T-helper 2 cell treated with Interferon-gamma antibody and Interleukin-4, amounts not matched to agents 5 μg/mL and 100 μg/mL, for 36 hours (primary cell): ENCODE data around the gene NPAS2.

Experiments
- DNase-seq: peaks from one replicate; pipeline ENCODE4 v3.0.0; 2021; ENCODE audit warnings: low spot score
- H3K27ac Mint-ChIP-seq: one replicate; pipeline ENCODE4 v1.8.0; 2021; ENCODE audit warnings: mild to moderate bottlenecking, mixed read lengths
- H3K27me3 Mint-ChIP-seq: one replicate; pipeline ENCODE4 v1.8.0; 2021; ENCODE audit warnings: low read depth, mixed read lengths
- H3K36me3 Mint-ChIP-seq: one replicate; pipeline ENCODE4 v1.8.0; 2021; ENCODE audit warnings: low read depth, mixed read lengths
- H3K4me1 Mint-ChIP-seq: one replicate; pipeline ENCODE4 v1.8.0; 2021; ENCODE audit warnings: low read depth, mixed read lengths
- H3K4me3 Mint-ChIP-seq: one replicate; pipeline ENCODE4 v1.8.0; 2022; ENCODE audit warnings: mild to moderate bottlenecking, moderate library complexity, mixed read lengths
- H3K9me3 Mint-ChIP-seq: one replicate; pipeline ENCODE4 v1.8.0; 2021; ENCODE audit warnings: mixed read lengths

Gene NPAS2

GRCh38 chr2:100975521-100975785 lies 155.5 kb downstream of the NPAS2 start:
- H3K4me3 Mint-ChIP-seq: no peak overlapping the region
- no peak for DNase-seq
- H3K27me3 Mint-ChIP-seq: no peaks in the 10 kb centered on the region
- H3K27ac Mint-ChIP-seq: no peak overlapping the region
- no peaks in the 10 kb centered on the region for H3K36me3 Mint-ChIP-seq
- no peaks in the 10 kb centered on the region for H3K4me1 Mint-ChIP-seq
- H3K9me3 Mint-ChIP-seq: no peaks in the 10 kb centered on the region

- Mint-ChIP-seq H3K27me3 (no peaks in the 10 kb centered on the region), H3K36me3 (no peaks in the 10 kb centered on the region), H3K27ac (no peak overlapping the region), H3K4me1 (no peaks in the 10 kb centered on the region), H3K9me3 (no peaks in the 10 kb centered on the region), H3K4me3 (no peak overlapping the region)
- no peak for DNase-seq
These were observed 156.1 kb downstream of the NPAS2 start for GRCh38 chr2:100976061-100976460.

- Mint-ChIP-seq H3K27ac (no peak overlapping the region), H3K4me3 (no peak overlapping the region), H3K27me3 (no peaks in the 10 kb centered on the region), H3K36me3 (no peaks in the 10 kb centered on the region), H3K4me1 (no peaks in the 10 kb centered on the region), H3K9me3 (no peaks in the 10 kb centered on the region)
- DNase-seq: no peak
These were observed 156.9 kb downstream of the NPAS2 start for GRCh38 chr2:100976645-100977391.

GRCh38 chr2:100977511-100977910 lies 157.6 kb downstream of the NPAS2 start:
- H3K9me3 Mint-ChIP-seq: no peaks in the 10 kb centered on the region
- no peaks in the 10 kb centered on the region for H3K27me3 Mint-ChIP-seq
- no peaks in the 10 kb centered on the region for H3K36me3 Mint-ChIP-seq
- H3K4me1 Mint-ChIP-seq: no peaks in the 10 kb centered on the region
- no peak for DNase-seq
- no peak overlapping the region for H3K4me3 Mint-ChIP-seq
- no peak overlapping the region for H3K27ac Mint-ChIP-seq

GRCh38 chr2:100978582-100979191 lies 158.7 kb downstream of the NPAS2 start:
- Mint-ChIP-seq H3K27me3 (no peaks in the 10 kb centered on the region), H3K9me3 (no peaks in the 10 kb centered on the region), H3K4me3 (no peak overlapping the region), H3K27ac (no peak overlapping the region), H3K4me1 (no peaks in the 10 kb centered on the region), H3K36me3 (no peaks in the 10 kb centered on the region)
- no peak for DNase-seq

GRCh38 chr2:100980046-100980445 lies 160.1 kb downstream of the NPAS2 start:
- DNase-seq: no peak
- Mint-ChIP-seq H3K27ac (no peak overlapping the region), H3K27me3 (peaks cover 2% of the 10 kb centered on the region), H3K9me3 (no peaks in the 10 kb centered on the region), H3K4me3 (no peak overlapping the region), H3K36me3 (no peaks in the 10 kb centered on the region), H3K4me1 (peaks cover 1% of the 10 kb centered on the region)

- no peaks in the 10 kb centered on the region for H3K9me3 Mint-ChIP-seq
These were observed 161.1 kb downstream of the NPAS2 start for GRCh38 chr2:100981011-100981410.

GRCh38 chr2:100982431-100982861 lies 162.5 kb downstream of the NPAS2 start:
- H3K4me1 Mint-ChIP-seq: peaks cover 1% of the 10 kb centered on the region
- no peaks in the 10 kb centered on the region for H3K36me3 Mint-ChIP-seq
- no peaks in the 10 kb centered on the region for H3K9me3 Mint-ChIP-seq
- H3K27me3 Mint-ChIP-seq: peaks cover 2% of the 10 kb centered on the region
- no peak overlapping the region for H3K27ac Mint-ChIP-seq
- H3K4me3 Mint-ChIP-seq: no peak overlapping the region
- no peak for DNase-seq

More at GRCh38 chr2:100981011-100981410, 161.1 kb downstream of the NPAS2 start:
- Mint-ChIP-seq H3K36me3 (no peaks in the 10 kb centered on the region), H3K27me3 (peaks cover 2% of the 10 kb centered on the region), H3K4me1 (peaks cover 1% of the 10 kb centered on the region), H3K4me3 (no peak overlapping the region), H3K27ac (no peak overlapping the region)
- DNase-seq: no peak

- Mint-ChIP-seq H3K36me3 (no peaks in the 10 kb centered on the region), H3K9me3 (no peaks in the 10 kb centered on the region), H3K27ac (no peak overlapping the region), H3K27me3 (peaks cover 2% of the 10 kb centered on the region), H3K4me3 (no peak overlapping the region), H3K4me1 (peaks cover 1% of the 10 kb centered on the region)
- DNase-seq: no peak
These were observed 163.3 kb downstream of the NPAS2 start for GRCh38 chr2:100983201-100983600.

- no peak for DNase-seq
- Mint-ChIP-seq H3K27me3 (peaks cover 2% of the 10 kb centered on the region), H3K36me3 (no peaks in the 10 kb centered on the region), H3K4me3 (no peak overlapping the region), H3K27ac (no peak overlapping the region), H3K4me1 (peaks cover 1% of the 10 kb centered on the region), H3K9me3 (no peaks in the 10 kb centered on the region)
These were observed 163.9 kb downstream of the NPAS2 start for GRCh38 chr2:100983684-100984310.

- Mint-ChIP-seq H3K9me3 (no peaks in the 10 kb centered on the region), H3K4me1 (peaks cover 1% of the 10 kb centered on the region), H3K36me3 (no peaks in the 10 kb centered on the region), H3K4me3 (no peak overlapping the region), H3K27me3 (peaks cover 2% of the 10 kb centered on the region), H3K27ac (no peak overlapping the region)
- peak; percentile 59 for DNase-seq
These were observed 165.0 kb downstream of the NPAS2 start for GRCh38 chr2:100984892-100985307.

GRCh38 chr2:100986157-100986556 lies 166.2 kb downstream of the NPAS2 start:
- no peak for DNase-seq
- H3K9me3 Mint-ChIP-seq: no peaks in the 10 kb centered on the region
- H3K4me3 Mint-ChIP-seq: no peak overlapping the region
- peaks cover 2% of the 10 kb centered on the region for H3K27me3 Mint-ChIP-seq
- H3K36me3 Mint-ChIP-seq: no peaks in the 10 kb centered on the region
- no peak overlapping the region for H3K27ac Mint-ChIP-seq
- H3K4me1 Mint-ChIP-seq: peaks cover 1% of the 10 kb centered on the region

- H3K4me3 Mint-ChIP-seq: no peak overlapping the region
- no peaks in the 10 kb centered on the region for H3K9me3 Mint-ChIP-seq
- no peak overlapping the region for H3K27ac Mint-ChIP-seq
- peaks cover 5% of the 10 kb centered on the region for H3K4me1 Mint-ChIP-seq
- H3K36me3 Mint-ChIP-seq: no peaks in the 10 kb centered on the region
- peaks cover 2% of the 10 kb centered on the region for H3K27me3 Mint-ChIP-seq
- DNase-seq: no peak
These were observed 167.6 kb downstream of the NPAS2 start for GRCh38 chr2:100987536-100987935.

GRCh38 chr2:100987974-100988373 lies 168.0 kb downstream of the NPAS2 start:
- Mint-ChIP-seq H3K4me3 (no peak overlapping the region), H3K4me1 (peaks cover 5% of the 10 kb centered on the region), H3K9me3 (no peaks in the 10 kb centered on the region), H3K36me3 (no peaks in the 10 kb centered on the region), H3K27ac (no peak overlapping the region), H3K27me3 (peaks cover 2% of the 10 kb centered on the region)
- no peak for DNase-seq
